ENCODE results near the gene PRKAR2A.

The PRKAR2A gene

GRCh38 chr3:48863122-48863521 lies 15.4 kb upstream of the PRKAR2A start:
- H3K27ac ChIP-seq (ENCODE audit: low read length), result no peak overlapping the region
- no peaks in the 10 kb centered on the region for H3K27me3 ChIP-seq (ENCODE audit: control insufficient read depth in 1 of 2, insufficient read depth in 2 of 2, low read length in 2 of 2)
- H3K9me3 ChIP-seq (ENCODE audit: control insufficient read depth in 2 of 2, low read length in 2 of 2), result no peaks in the 10 kb centered on the region
- no peaks in the 10 kb centered on the region for H3K4me1 ChIP-seq (ENCODE audit: control insufficient read depth, insufficient read depth, low read length)
- no peak overlapping the region for H3K9ac ChIP-seq (ENCODE audit: low read length in 2 of 2)
- H3K4me3 ChIP-seq (ENCODE audit: low read length in 2 of 2), result no peak overlapping the region
- peaks cover 21 to 23% of the 10 kb centered on the region in 2 donors for H3K36me3 ChIP-seq (ENCODE audit: control insufficient read depth in 2 of 2, insufficient read depth in 2 of 2, low read length in 2 of 2)

GRCh38 chr3:48859206-48859605 lies 11.5 kb upstream of the PRKAR2A start:
- Histone ChIP-seq H3K9me3 (ENCODE audit: control insufficient read depth in 2 of 2, low read length in 2 of 2) (no peaks in the 10 kb centered on the region), H3K9ac (ENCODE audit: low read length in 2 of 2) (no peak overlapping the region), H3K27me3 (ENCODE audit: control insufficient read depth in 1 of 2, insufficient read depth in 2 of 2, low read length in 2 of 2) (no peaks in the 10 kb centered on the region), H3K36me3 (ENCODE audit: control insufficient read depth in 2 of 2, insufficient read depth in 2 of 2, low read length in 2 of 2) (peaks cover 21 to 35% of the 10 kb centered on the region in 2 donors), H3K27ac (ENCODE audit: low read length) (no peak overlapping the region), H3K4me1 (ENCODE audit: control insufficient read depth, insufficient read depth, low read length) (no peaks in the 10 kb centered on the region), H3K4me3 (ENCODE audit: low read length in 2 of 2) (no peak overlapping the region)

- no peak overlapping the region for H3K9ac ChIP-seq (ENCODE audit: low read length in 2 of 2)
- peaks cover 21 to 35% of the 10 kb centered on the region in 2 donors for H3K36me3 ChIP-seq (ENCODE audit: control insufficient read depth in 2 of 2, insufficient read depth in 2 of 2, low read length in 2 of 2)
- H3K4me1 ChIP-seq (ENCODE audit: control insufficient read depth, insufficient read depth, low read length), result no peaks in the 10 kb centered on the region
- no peaks in the 10 kb centered on the region for H3K9me3 ChIP-seq (ENCODE audit: control insufficient read depth in 2 of 2, low read length in 2 of 2)
- no peak overlapping the region for H3K4me3 ChIP-seq (ENCODE audit: low read length in 2 of 2)
- H3K27ac ChIP-seq (ENCODE audit: low read length), result no peak overlapping the region
- H3K27me3 ChIP-seq (ENCODE audit: control insufficient read depth in 1 of 2, insufficient read depth in 2 of 2, low read length in 2 of 2), result no peaks in the 10 kb centered on the region
Observed at GRCh38 chr3:48858709-48859108, 11.0 kb upstream of the PRKAR2A start.

- Histone ChIP-seq H3K36me3 (ENCODE audit: control insufficient read depth in 2 of 2, insufficient read depth in 2 of 2, low read length in 2 of 2) (peaks cover 20 to 33% of the 10 kb centered on the region in 2 donors), H3K27ac (ENCODE audit: low read length) (no peak overlapping the region), H3K4me3 (ENCODE audit: low read length in 2 of 2) (no peak overlapping the region), H3K9ac (ENCODE audit: low read length in 2 of 2) (no peak overlapping the region), H3K9me3 (ENCODE audit: control insufficient read depth in 2 of 2, low read length in 2 of 2) (no peaks in the 10 kb centered on the region), H3K27me3 (ENCODE audit: control insufficient read depth in 1 of 2, insufficient read depth in 2 of 2, low read length in 2 of 2) (no peaks in the 10 kb centered on the region), H3K4me1 (ENCODE audit: control insufficient read depth, insufficient read depth, low read length) (no peaks in the 10 kb centered on the region)
Observed at GRCh38 chr3:48857641-48858040, 10.0 kb upstream of the PRKAR2A start.

GRCh38 chr3:48856469-48856868 lies 8.8 kb upstream of the PRKAR2A start:
- H3K9me3 ChIP-seq (ENCODE audit: control insufficient read depth in 2 of 2, low read length in 2 of 2), result no peaks in the 10 kb centered on the region
- H3K9ac ChIP-seq (ENCODE audit: low read length in 2 of 2), result no peak overlapping the region
- no peak overlapping the region for H3K4me3 ChIP-seq (ENCODE audit: low read length in 2 of 2)
- no peaks in the 10 kb centered on the region for H3K27me3 ChIP-seq (ENCODE audit: control insufficient read depth in 1 of 2, insufficient read depth in 2 of 2, low read length in 2 of 2)
- H3K27ac ChIP-seq (ENCODE audit: low read length), result no peak overlapping the region
- no peaks in the 10 kb centered on the region for H3K4me1 ChIP-seq (ENCODE audit: control insufficient read depth, insufficient read depth, low read length)
- H3K36me3 ChIP-seq (ENCODE audit: control insufficient read depth in 2 of 2, insufficient read depth in 2 of 2, low read length in 2 of 2), result peaks cover 13 to 30% of the 10 kb centered on the region in 2 donors

GRCh38 chr3:48855681-48856447 lies 8.2 kb upstream of the PRKAR2A start:
- Histone ChIP-seq H3K36me3 (ENCODE audit: control insufficient read depth in 2 of 2, insufficient read depth in 2 of 2, low read length in 2 of 2) (peaks cover 13 to 30% of the 10 kb centered on the region in 2 donors), H3K4me1 (ENCODE audit: control insufficient read depth, insufficient read depth, low read length) (no peaks in the 10 kb centered on the region), H3K9me3 (ENCODE audit: control insufficient read depth in 2 of 2, low read length in 2 of 2) (no peaks in the 10 kb centered on the region), H3K27me3 (ENCODE audit: control insufficient read depth in 1 of 2, insufficient read depth in 2 of 2, low read length in 2 of 2) (no peaks in the 10 kb centered on the region), H3K4me3 (ENCODE audit: low read length in 2 of 2) (no peak overlapping the region), H3K9ac (ENCODE audit: low read length in 2 of 2) (no peak overlapping the region), H3K27ac (ENCODE audit: low read length) (no peak overlapping the region)

- H3K27me3 ChIP-seq (ENCODE audit: control insufficient read depth in 1 of 2, insufficient read depth in 2 of 2, low read length in 2 of 2), result no peaks in the 10 kb centered on the region
- H3K9me3 ChIP-seq (ENCODE audit: control insufficient read depth in 2 of 2, low read length in 2 of 2), result no peaks in the 10 kb centered on the region
- no peak overlapping the region for H3K9ac ChIP-seq (ENCODE audit: low read length in 2 of 2)
- H3K4me1 ChIP-seq (ENCODE audit: control insufficient read depth, insufficient read depth, low read length), result peaks cover 5% of the 10 kb centered on the region
- no peak overlapping the region for H3K4me3 ChIP-seq (ENCODE audit: low read length in 2 of 2)
- H3K27ac ChIP-seq (ENCODE audit: low read length), result no peak overlapping the region
- peaks cover 0 to 10% of the 10 kb centered on the region in 2 donors for H3K36me3 ChIP-seq (ENCODE audit: control insufficient read depth in 2 of 2, insufficient read depth in 2 of 2, low read length in 2 of 2)
Observed at GRCh38 chr3:48852151-48852550, 4.5 kb upstream of the PRKAR2A start.

GRCh38 chr3:48851407-48851806 lies 3.7 kb upstream of the PRKAR2A start:
- no peak overlapping the region for H3K27ac ChIP-seq (ENCODE audit: low read length)
- H3K9me3 ChIP-seq (ENCODE audit: control insufficient read depth in 2 of 2, low read length in 2 of 2), result no peaks in the 10 kb centered on the region
- no peak overlapping the region for H3K9ac ChIP-seq (ENCODE audit: low read length in 2 of 2)
- no peaks in the 10 kb centered on the region for H3K27me3 ChIP-seq (ENCODE audit: control insufficient read depth in 1 of 2, insufficient read depth in 2 of 2, low read length in 2 of 2)
- H3K4me1 ChIP-seq (ENCODE audit: control insufficient read depth, insufficient read depth, low read length), result peaks cover 7% of the 10 kb centered on the region
- peaks cover 0 to 4% of the 10 kb centered on the region in 2 donors for H3K36me3 ChIP-seq (ENCODE audit: control insufficient read depth in 2 of 2, insufficient read depth in 2 of 2, low read length in 2 of 2)
- no peak overlapping the region for H3K4me3 ChIP-seq (ENCODE audit: low read length in 2 of 2)

GRCh38 chr3:48848816-48849515 lies 1.3 kb upstream of the PRKAR2A start:
- no peak overlapping the region for H3K9ac ChIP-seq (ENCODE audit: low read length in 2 of 2)
- H3K27me3 ChIP-seq (ENCODE audit: control insufficient read depth in 1 of 2, insufficient read depth in 2 of 2, low read length in 2 of 2), result no peaks in the 10 kb centered on the region
- H3K4me3 ChIP-seq (ENCODE audit: low read length in 2 of 2), result no peak overlapping the region
- peaks cover 0 to 4% of the 10 kb centered on the region in 2 donors for H3K36me3 ChIP-seq (ENCODE audit: control insufficient read depth in 2 of 2, insufficient read depth in 2 of 2, low read length in 2 of 2)
- H3K27ac ChIP-seq (ENCODE audit: low read length), result no peak overlapping the region
- peaks cover 18% of the 10 kb centered on the region for H3K4me1 ChIP-seq (ENCODE audit: control insufficient read depth, insufficient read depth, low read length)
- no peaks in the 10 kb centered on the region for H3K9me3 ChIP-seq (ENCODE audit: control insufficient read depth in 2 of 2, low read length in 2 of 2)

- Histone ChIP-seq H3K36me3 (ENCODE audit: control insufficient read depth in 2 of 2, insufficient read depth in 2 of 2, low read length in 2 of 2) (no peaks in the 10 kb centered on the region), H3K4me3 (ENCODE audit: low read length in 2 of 2) (peak overlapping the region; percentile 83 to 84), H3K9ac (ENCODE audit: low read length in 2 of 2) (peak overlapping the region; percentile 52 to 81), H3K4me1 (ENCODE audit: control insufficient read depth, insufficient read depth, low read length) (peaks cover 18% of the 10 kb centered on the region), H3K9me3 (ENCODE audit: control insufficient read depth in 2 of 2, low read length in 2 of 2) (no peaks in the 10 kb centered on the region), H3K27ac (ENCODE audit: low read length) (peak overlapping the region; percentile 90), H3K27me3 (ENCODE audit: control insufficient read depth in 1 of 2, insufficient read depth in 2 of 2, low read length in 2 of 2) (no peaks in the 10 kb centered on the region)
Observed at GRCh38 chr3:48847053-48847503, 596 bp downstream of the PRKAR2A start.

GRCh38 chr3:48845170-48845569 lies 2.5 kb downstream of the PRKAR2A start:
- Histone ChIP-seq H3K4me3 (ENCODE audit: low read length in 2 of 2) (peak overlapping the region in 1 of 2 donors; percentile 55), H3K9ac (ENCODE audit: low read length in 2 of 2) (no peak overlapping the region), H3K27me3 (ENCODE audit: control insufficient read depth in 1 of 2, insufficient read depth in 2 of 2, low read length in 2 of 2) (no peaks in the 10 kb centered on the region), H3K4me1 (ENCODE audit: control insufficient read depth, insufficient read depth, low read length) (peaks cover 18% of the 10 kb centered on the region), H3K36me3 (ENCODE audit: control insufficient read depth in 2 of 2, insufficient read depth in 2 of 2, low read length in 2 of 2) (no peaks in the 10 kb centered on the region), H3K27ac (ENCODE audit: low read length) (no peak overlapping the region), H3K9me3 (ENCODE audit: control insufficient read depth in 2 of 2, low read length in 2 of 2) (no peaks in the 10 kb centered on the region)
